Upper lobe of left lung (tissue), 4 donors: ENCODE measurements around the gene FGF7.

ENCODE experiments used
- POLR2AphosphoS5 ChIP-seq, 2 donors: sonication (generic); formaldehyde crosslinking; IDR thresholded peaks; one replicate each; pipeline ENCODE4 v1.5.1; 2017; ENCODE audit warnings: antibody characterized with exemption in 2 of 2
- TF ChIP-seq, protein P1 (sequence below), 6 experiments: fragments of 450-650 bp in 4 of 6; fragments of 200-600 bp in 2 of 6; sonication (generic) in 2 of 6; IDR thresholded peaks; one replicate each; pipeline ENCODE4 v1.5.1; 2016 to 2019; ENCODE audit warnings: antibody characterized with exemption in 6 of 6

DNA sequence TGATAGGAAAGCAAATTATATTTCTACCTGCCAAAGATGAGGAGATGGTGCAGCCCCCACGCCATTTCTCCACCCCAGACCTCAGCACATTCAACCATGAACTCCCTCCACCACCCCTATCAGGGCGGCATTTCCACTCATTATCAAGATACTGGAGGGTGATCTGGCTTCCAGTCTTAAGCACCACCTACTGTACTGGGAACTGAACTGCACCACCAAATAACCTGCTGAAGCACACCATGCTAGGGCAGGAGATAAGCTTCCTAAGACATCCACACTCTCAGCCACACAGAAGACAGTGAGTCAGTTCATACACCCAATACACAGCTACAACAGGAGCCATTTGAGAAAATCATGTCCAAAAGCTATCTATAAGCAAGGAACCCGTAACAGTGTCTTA, 98.8 kb downstream of the FGF7 start:
- TF ChIP-seq, protein P1, sequence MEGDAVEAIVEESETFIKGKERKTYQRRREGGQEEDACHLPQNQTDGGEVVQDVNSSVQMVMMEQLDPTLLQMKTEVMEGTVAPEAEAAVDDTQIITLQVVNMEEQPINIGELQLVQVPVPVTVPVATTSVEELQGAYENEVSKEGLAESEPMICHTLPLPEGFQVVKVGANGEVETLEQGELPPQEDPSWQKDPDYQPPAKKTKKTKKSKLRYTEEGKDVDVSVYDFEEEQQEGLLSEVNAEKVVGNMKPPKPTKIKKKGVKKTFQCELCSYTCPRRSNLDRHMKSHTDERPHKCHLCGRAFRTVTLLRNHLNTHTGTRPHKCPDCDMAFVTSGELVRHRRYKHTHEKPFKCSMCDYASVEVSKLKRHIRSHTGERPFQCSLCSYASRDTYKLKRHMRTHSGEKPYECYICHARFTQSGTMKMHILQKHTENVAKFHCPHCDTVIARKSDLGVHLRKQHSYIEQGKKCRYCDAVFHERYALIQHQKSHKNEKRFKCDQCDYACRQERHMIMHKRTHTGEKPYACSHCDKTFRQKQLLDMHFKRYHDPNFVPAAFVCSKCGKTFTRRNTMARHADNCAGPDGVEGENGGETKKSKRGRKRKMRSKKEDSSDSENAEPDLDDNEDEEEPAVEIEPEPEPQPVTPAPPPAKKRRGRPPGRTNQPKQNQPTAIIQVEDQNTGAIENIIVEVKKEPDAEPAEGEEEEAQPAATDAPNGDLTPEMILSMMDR (IDR thresholded peaks at IDR 0.05) = no peak
- TF ChIP-seq POLR2AphosphoS5 (IDR thresholded peaks at IDR 0.05) = no peak
